Head of caudate nucleus (tissue), 42 donors: ENCODE measurements around the gene ITGA1.

Source experiments
- DNase-seq, 42 donors: peaks; one replicate each; pipeline versions ENCODE4 v3.0.0 to v3.0.0-alpha.2; 2020 to 2021; ENCODE audit warnings: mixed read lengths in 7 of 42
- intact Hi-C: fragments of 100-400 bp; cut with DNase I; formaldehyde crosslinking; loops from one replicate; pipeline ENCODE4 v1.15.0; 2022

The ITGA1 gene

GRCh38 chr5:52770287-52770939 lies 17.3 kb upstream of the ITGA1 start:
- DNase-seq: no peak
- intact Hi-C loops: no loop called here

- intact Hi-C loops: no loop called here
- no peak for DNase-seq
These were observed 16.2 kb upstream of the ITGA1 start for GRCh38 chr5:52771343-52772039.

- intact Hi-C loops: no loop called here
- no peak for DNase-seq
These were observed 15.0 kb upstream of the ITGA1 start for GRCh38 chr5:52772668-52773067.

- no peak for DNase-seq
- intact Hi-C loops: no loop called here
These were observed 14.4 kb upstream of the ITGA1 start for GRCh38 chr5:52773342-52773741.

- DNase-seq: no peak
- intact Hi-C loops: no loop called here
These were observed 13.7 kb upstream of the ITGA1 start for GRCh38 chr5:52774005-52774410.

GRCh38 chr5:52776116-52776515 lies 11.6 kb upstream of the ITGA1 start:
- intact Hi-C loops: no loop called here
- DNase-seq: no peak

GRCh38 chr5:52777186-52777585 lies 10.5 kb upstream of the ITGA1 start:
- no peak for DNase-seq
- intact Hi-C loops: no loop called here

- intact Hi-C loops: no loop called here
These were observed 8.9 kb upstream of the ITGA1 start for GRCh38 chr5:52778781-52779180.

GRCh38 chr5:52779213-52779612 lies 8.5 kb upstream of the ITGA1 start:
- DNase-seq: no peak
- intact Hi-C loops: no loop called here

More at GRCh38 chr5:52778781-52779180, 8.9 kb upstream of the ITGA1 start:
- no peak for DNase-seq

GRCh38 chr5:52783226-52783959 lies 4.3 kb upstream of the ITGA1 start:
- intact Hi-C loops: no loop called here

GRCh38 chr5:52784737-52785136 lies 3.0 kb upstream of the ITGA1 start:
- intact Hi-C loops: loop anchor here (5.0 kb wide), 1 partner anchor 133 kb away; no protein-coding TSS in a partner anchor
- no peak for DNase-seq

More at GRCh38 chr5:52783226-52783959, 4.3 kb upstream of the ITGA1 start:
- no peak for DNase-seq

- intact Hi-C loops: loop anchor here (5.0 kb wide), 1 partner anchor 131 kb away; no protein-coding TSS in a partner anchor
- no peak for DNase-seq
These were observed 1.3 kb upstream of the ITGA1 start for GRCh38 chr5:52786391-52786790.

- intact Hi-C loops: loop anchor here (5.0 kb wide), 1 partner anchor 130 kb away; no protein-coding TSS in a partner anchor
- peak in 4 of 42 donors; percentile 6 to 31 (median 14) for DNase-seq
These were observed 642 bp upstream of the ITGA1 start for GRCh38 chr5:52786949-52787599.

GRCh38 chr5:52788505-52788821 lies 747 bp downstream of the ITGA1 start:
- no peak for DNase-seq
- intact Hi-C loops: loop anchor here (5.0 kb wide), 1 partner anchor 129 kb away; no protein-coding TSS in a partner anchor

- no peak for DNase-seq
- intact Hi-C loops: loop anchor here (5.0 kb wide), 1 partner anchor 128 kb away; no protein-coding TSS in a partner anchor
These were observed 1.7 kb downstream of the ITGA1 start for GRCh38 chr5:52789378-52789777.

GRCh38 chr5:52789851-52790250 lies 2.1 kb downstream of the ITGA1 start:
- no peak for DNase-seq
- intact Hi-C loops: loop anchor here (5.0 kb wide), 1 partner anchor 127 kb away; no protein-coding TSS in a partner anchor

GRCh38 chr5:52791366-52791765 lies 3.6 kb downstream of the ITGA1 start:
- intact Hi-C loops: no loop called here
- no peak for DNase-seq

- intact Hi-C loops: no loop called here
- no peak for DNase-seq
These were observed 6.8 kb downstream of the ITGA1 start for GRCh38 chr5:52794519-52794918.

GRCh38 chr5:52796031-52796430 lies 8.3 kb downstream of the ITGA1 start:
- DNase-seq: no peak
- intact Hi-C loops: no loop called here
